Measurements from ENCODE around the gene PWWP2B.
A peak's percentile ranks its signal among the peaks of the same experiment; 100 is the strongest.
"Not testable (repeated sequence)": the region's sequence is repeated elsewhere in the genome, so short reads cannot be mapped to it uniquely, and the experiment has no call there.

Gene PWWP2B

GRCh38 chr10:132382231-132382922 is 14.6 kb upstream of the PWWP2B start:
- DNase-seq (ENCODE audit: low read depth) = no peak

DNA sequence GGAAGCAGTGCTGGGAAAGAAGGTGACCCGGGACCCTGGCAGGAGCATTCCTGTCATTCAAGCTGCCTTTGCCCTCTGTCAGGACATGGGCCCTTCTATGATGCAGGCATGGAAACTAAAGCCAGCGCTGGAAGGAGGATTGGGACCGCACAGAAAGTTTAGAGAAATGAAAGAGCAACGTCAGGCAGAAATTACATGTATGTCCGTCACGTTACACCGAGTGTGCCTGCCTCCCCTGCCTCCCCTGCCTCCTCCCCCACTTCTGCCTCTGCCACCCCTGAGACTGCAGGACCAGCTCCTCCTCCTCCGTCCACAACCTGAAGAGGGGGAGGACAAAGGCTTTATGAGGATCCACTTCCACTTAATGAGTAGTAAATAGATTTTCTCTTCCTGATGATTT is 13.9 kb upstream of the PWWP2B start:
- no peak for DNase-seq (ENCODE audit: low read depth)

- DNase-seq (ENCODE audit: low read depth) = no peak
These were observed 13.2 kb upstream of the PWWP2B start for GRCh38 chr10:132383751-132384196.

DNA sequence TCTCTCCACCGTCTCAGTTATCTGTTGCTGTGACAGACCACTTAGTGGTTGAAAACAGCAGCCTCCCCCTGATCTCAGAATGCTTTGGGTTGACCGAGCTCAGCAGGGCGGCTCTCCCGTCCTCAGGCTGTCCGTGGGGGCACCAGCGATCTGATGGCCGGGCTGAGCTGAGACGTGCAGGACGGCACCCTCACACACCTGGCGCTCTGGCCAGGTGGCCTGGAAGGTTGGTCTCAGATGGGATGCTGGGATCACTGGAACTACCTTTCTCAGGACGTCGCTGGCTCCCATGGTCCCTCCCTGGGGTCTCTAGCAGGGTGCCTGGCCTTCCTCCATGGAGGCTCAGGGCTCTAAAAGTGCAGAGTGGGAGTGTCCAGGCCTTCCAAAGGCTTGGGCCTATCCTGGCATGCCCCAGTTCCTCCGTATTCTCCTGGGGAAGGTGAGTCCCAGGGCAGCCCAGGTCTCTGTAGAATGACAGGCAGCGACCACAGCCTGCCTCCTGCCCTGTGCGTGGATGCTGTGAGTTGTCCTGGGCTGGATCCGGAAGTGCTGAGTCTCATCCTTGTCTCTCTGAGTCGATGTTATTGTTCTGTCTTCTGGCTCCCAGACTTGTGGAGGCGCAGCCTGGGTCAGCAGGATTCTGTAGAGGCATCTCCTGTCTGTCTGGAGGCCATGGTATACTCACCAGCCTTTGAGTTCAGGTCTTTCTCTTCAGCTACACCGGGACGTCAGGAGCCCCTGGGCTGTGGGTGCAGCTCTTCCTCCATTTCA is 12.2 kb upstream of the PWWP2B start:
- no peak for DNase-seq (ENCODE audit: low read depth)

GRCh38 chr10:132385389-132385667 is 11.7 kb upstream of the PWWP2B start:
- no peak for DNase-seq (ENCODE audit: low read depth)

DNA sequence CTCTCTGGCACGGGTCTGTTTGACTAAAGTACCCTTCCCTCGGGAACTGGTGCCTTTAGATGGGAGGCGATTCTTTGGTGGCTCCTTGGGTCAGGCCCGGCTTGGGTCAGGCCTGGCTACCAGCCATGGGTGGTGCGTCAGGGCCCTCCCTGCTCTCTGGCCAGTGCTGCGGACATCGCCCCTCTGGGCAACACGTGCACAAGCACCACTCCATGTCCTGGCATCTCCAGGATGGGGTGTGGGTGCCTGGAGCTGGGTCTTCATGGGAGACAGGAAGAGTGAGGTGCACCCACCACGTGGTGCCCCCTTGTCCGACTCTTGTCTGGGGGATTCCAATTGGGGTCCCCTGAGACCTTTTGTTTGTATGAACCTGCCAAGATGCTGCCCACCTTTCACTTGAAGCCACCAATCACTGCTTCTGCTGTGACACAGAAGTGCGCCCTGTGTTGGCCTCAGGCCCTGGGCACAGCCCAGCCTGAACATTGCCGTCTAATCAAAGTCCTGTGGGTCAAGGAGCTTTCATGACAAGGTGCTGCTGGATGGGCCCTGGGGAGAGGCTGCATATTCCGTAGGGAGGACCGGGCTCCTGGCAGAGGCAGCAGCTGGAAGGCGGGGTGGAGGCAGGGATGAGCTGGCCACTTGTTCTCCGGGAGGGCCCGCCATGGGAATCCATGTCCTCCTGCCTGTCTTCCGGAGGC is 11.1 kb upstream of the PWWP2B start:
- DNase-seq (ENCODE audit: low read depth) = no peak

- DNase-seq (ENCODE audit: low read depth) = no peak
These were observed 10.6 kb upstream of the PWWP2B start for GRCh38 chr10:132386419-132386831.

GRCh38 chr10:132386896-132387295 is 10.1 kb upstream of the PWWP2B start:
- not testable (repeated sequence) for DNase-seq (ENCODE audit: low read depth)

GRCh38 chr10:132387764-132388210 is 9.2 kb upstream of the PWWP2B start:
- DNase-seq (ENCODE audit: low read depth) = peak; percentile 18

- no peak for DNase-seq (ENCODE audit: low read depth)
These were observed 8.0 kb upstream of the PWWP2B start for GRCh38 chr10:132388891-132389432.

DNA sequence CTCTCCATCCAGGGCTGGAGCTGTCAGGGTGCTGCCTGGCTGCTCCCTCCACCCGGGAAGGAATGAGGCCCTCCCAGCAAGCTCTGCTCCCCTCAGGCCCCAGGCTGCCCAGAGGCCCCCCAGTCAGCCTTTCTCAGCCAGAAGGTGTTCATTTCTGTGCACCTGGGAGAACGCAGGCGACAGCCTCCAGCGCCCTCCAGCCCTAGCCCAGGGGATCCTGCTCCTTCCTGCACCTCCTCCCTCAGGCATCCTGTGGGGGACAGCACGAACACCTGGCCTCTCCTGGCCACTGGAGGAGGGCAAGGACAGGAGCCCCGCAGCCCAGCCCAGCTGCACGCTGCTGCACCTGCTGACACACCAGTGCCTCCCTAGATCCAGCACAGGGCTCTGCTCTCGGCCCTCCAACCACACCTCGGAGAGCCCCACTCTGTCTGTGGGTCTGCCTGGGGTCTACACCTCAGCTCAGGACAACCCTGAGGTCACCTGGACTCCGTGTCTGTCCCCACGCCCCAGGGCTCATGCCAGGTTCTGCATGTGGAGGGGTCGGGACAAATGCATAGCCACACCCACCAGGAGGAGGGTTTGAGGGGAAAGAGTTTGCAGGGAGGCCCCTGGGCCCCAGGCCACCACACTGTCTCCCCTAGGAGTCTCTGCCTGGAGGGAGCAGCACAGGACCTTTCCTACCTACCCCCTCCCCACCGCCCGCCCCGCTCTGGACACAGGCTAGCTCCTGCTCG is 7.4 kb upstream of the PWWP2B start:
- DNase-seq (ENCODE audit: low read depth) = no peak

DNA sequence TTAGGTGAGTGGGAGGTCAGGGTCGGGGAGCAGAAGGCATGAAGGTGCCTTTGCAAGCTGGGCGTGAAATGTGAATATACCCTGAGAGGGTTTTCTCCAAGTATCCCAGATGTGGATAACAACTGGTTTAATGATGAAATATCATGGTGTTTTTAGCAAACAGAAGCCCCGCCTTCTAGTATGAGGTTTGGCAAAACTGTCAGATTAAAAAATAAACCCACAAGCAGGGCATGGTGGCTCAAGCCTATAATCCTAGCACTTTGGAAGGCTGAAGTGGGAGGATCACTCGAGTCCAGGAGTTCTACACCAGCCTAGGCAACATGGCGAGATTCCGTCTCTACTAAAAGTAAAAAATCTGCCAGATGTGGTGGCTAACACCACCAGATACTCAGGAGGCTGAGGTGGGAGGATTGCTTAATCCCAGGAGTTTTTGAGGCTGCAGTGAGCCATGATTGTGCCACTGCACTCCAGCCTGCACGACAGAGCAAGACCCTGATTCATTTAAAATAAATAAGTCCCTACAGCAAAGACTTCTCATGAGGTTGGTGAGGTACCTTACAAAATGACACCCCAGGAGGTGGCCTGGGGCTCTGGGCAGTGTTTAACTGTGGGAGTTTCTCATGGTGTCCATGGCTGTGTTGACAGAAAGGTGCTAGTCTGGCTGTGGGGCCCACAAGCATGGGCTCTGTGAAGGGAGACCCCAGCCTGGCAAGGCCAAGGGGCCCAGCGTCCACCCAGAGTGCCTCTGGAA is 6.7 kb upstream of the PWWP2B start:
- DNase-seq (ENCODE audit: low read depth) = peak; percentile 43

DNA sequence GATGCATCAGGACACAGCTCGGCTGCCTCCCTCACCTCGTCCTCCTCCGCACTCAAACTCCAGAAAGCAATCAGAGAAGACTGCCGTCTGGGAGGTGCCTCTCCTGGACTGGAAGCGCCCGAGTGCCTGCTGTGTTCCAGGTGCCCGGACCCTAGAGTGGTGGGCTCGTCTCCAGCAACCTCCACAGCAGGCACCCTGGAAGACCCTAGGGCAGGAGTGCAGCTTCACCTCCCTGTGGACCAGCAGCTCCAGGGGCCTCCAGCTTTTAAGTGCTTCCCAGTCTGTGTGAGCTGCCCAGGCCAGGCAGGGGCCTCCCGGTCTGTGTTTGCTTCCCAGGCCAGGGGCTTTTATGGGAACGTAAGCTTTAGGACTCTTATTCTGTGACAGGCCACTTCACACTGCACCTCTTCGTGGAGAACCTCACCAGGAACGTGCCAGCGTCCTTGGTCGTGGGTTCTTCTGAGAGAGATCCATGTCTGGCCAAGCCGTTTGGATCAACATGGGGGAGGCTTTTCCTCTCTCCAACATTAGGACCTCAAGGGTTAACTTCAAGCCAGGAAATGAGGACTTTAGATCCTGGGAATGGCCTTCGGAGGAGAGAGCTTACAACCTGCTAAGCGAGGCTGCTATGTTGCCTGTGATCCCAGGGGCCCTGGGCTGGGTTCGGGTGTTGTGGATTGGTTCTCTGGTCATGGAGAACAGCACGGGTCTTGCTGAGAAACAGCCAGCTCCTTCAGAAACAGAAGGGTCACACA is 5.9 kb upstream of the PWWP2B start:
- no peak for DNase-seq (ENCODE audit: low read depth)

- no peak for DNase-seq (ENCODE audit: low read depth)
These were observed 5.4 kb upstream of the PWWP2B start for GRCh38 chr10:132391676-132392020.

DNA sequence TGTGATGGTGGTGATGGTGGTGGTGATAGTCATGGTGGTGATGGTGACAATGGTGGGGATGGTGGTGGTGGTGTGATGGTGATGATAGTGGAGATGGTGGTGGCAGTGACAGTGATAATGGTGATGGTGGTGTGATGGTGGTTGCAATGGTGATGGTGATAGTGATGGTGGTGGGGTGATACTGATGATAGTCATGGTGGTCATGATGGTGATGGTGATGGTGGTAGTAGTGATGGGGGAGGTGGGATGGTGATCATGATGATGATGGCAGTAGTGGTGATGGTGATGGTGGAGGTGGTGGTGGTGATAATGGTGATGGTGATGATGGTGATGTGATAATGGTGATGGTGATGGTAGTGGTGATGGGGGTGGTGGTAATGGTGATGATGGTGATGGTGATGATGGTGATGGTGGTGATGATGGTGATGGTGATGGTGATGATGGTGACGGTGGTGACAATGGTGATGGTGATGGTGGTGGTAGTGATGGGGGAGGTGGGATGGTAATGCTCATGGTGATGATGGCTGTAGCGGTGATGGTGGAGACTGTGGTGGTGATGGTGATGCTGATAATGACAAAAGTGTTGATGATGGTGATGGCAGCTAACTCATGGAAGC is 4.7 kb upstream of the PWWP2B start:
- DNase-seq (ENCODE audit: low read depth) = no peak

DNA sequence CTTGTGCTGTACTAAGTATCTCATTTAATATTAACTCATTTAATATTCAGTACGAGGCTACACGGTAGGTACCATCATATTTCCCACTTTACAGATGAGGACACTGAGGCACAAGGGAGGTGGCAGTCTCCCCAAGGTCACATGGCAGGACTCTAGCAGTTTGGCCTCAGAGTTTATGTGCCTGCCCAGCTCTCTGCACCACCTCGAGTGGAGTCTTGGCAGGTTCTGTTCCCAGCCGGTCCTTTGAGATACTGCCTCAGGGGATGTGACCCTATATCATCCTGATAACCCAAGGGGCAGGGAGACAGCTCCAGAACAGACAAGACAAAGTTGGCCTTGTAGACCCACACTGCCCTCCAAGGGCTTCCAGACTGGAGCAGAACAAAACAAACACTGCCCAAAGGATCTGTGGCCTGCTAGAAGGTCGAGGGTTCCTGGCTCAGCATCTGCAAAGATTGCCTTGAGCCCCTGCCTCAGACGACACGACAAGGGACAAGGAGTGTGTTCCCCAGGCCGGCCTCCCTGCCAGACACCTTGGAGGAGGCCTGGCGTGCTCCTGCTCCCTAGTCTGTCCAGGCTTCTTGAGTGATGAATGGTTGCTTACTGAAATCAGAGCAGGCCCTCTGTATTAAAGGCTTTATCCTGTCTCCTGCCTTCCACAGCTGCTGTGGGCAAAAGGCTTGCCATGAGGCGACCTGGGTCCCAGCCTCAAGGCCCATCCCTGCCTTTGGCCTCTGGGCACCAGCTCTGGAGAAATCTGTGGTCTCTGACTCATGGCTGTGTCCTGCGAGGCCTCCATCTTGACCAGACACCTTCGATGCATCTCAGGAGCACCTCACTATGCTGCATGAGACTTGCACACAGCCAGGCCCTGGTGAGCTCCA is 3.9 kb upstream of the PWWP2B start:
- no peak for DNase-seq (ENCODE audit: low read depth)

GRCh38 chr10:132393695-132394181 is 3.3 kb upstream of the PWWP2B start:
- no peak for DNase-seq (ENCODE audit: low read depth)

DNA sequence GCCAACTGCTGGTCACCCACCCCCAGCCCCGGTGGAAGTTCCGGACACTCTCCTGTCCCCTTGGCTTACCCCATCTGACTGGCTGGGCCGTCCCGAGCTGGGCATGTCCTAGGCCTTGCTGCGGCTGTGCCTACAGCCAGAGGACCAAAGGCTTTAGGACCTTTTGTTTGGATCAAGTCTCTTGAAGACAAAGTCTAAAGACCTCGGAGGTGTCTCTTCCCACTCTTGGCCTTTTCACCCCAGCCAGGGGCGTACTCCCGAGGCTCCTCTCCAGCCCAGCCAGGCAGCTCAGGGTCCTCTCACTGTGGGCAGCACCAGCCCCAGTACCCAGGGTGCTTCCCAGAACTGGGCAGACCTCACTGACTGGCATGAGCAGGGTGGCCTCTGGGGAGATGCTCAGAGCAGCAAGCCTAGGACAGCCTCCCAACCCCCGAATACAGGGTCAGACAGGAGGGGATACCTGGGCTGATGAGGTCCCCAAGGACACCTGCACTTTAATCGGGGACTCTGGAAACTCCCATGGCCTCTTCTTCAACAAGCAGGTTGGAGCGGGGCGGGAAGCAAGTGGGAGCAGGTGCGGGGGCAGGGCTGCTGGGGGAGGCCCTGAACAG is 2.7 kb upstream of the PWWP2B start:
- DNase-seq (ENCODE audit: low read depth) = no peak
